GM19328 (cell line): ENCODE results near the gene EIF3I.

Experiments
- ATAC-seq: cut with Tn5 transposase; IDR thresholded peaks from one replicate; pipeline ENCODE4 v1.9.1; 2021; ENCODE audit warnings: mild to moderate bottlenecking, moderate library complexity; ENCODE audit not compliant: unreplicated experiment

The EIF3I gene

GRCh38 chr1:32221980-32222755 is at the start of gene EIF3I, which contains the start of gene TMEM234:
TSS of gene EIF3I (plus strand) at chr1:32222407. CDS start at chr1:32222442, 35 bp downstream.
TSS of gene TMEM234 (minus strand) at chr1:32222353. CDS start at chr1:32222322, 31 bp downstream.
- peak; percentile 96 for ATAC-seq

- no peak for ATAC-seq
Measured at GRCh38 chr1:32172621-32173245, 49.5 kb upstream of the EIF3I start.

GRCh38 chr1:32178380-32179192 is 43.6 kb upstream of the EIF3I start:
- ATAC-seq: no peak

- no peak for ATAC-seq
Measured at GRCh38 chr1:32179193-32179442, 43.1 kb upstream of the EIF3I start.

GRCh38 chr1:32179443-32180185 is 42.6 kb upstream of the EIF3I start, which contains the start of gene TXLNA:
TSS of gene TXLNA (plus strand) at chr1:32179675. CDS start at chr1:32180346, 671 bp downstream.
- ATAC-seq: peak; percentile 79

- ATAC-seq: no peak
Measured at GRCh38 chr1:32180186-32181060, 41.8 kb upstream of the EIF3I start.

- ATAC-seq: no peak
Measured at GRCh38 chr1:32181065-32181464, 41.1 kb upstream of the EIF3I start.

GRCh38 chr1:32181563-32181962 is 40.6 kb upstream of the EIF3I start:
- ATAC-seq: no peak

- ATAC-seq: no peak
Measured at GRCh38 chr1:32182060-32182459, 40.1 kb upstream of the EIF3I start.

- no peak for ATAC-seq
Measured at GRCh38 chr1:32184650-32185049, 37.6 kb upstream of the EIF3I start.

GRCh38 chr1:32186077-32186476 is 36.1 kb upstream of the EIF3I start:
- no peak for ATAC-seq

GRCh38 chr1:32186491-32186890 is 35.7 kb upstream of the EIF3I start:
- no peak for ATAC-seq

GRCh38 chr1:32187850-32188249 is 34.4 kb upstream of the EIF3I start:
- no peak for ATAC-seq

GRCh38 chr1:32192220-32192948 is 29.8 kb upstream of the EIF3I start:
- no peak for ATAC-seq

- no peak for ATAC-seq
Measured at GRCh38 chr1:32194984-32195383, 27.2 kb upstream of the EIF3I start.

- ATAC-seq: no peak
Measured at GRCh38 chr1:32195531-32195930, 26.7 kb upstream of the EIF3I start.

- no peak for ATAC-seq
Measured at GRCh38 chr1:32195972-32196823, 26.0 kb upstream of the EIF3I start.

- no peak for ATAC-seq
Measured at GRCh38 chr1:32197074-32197473, 25.1 kb upstream of the EIF3I start.
